ENCODE measurements around the gene ALLC.

DNA sequence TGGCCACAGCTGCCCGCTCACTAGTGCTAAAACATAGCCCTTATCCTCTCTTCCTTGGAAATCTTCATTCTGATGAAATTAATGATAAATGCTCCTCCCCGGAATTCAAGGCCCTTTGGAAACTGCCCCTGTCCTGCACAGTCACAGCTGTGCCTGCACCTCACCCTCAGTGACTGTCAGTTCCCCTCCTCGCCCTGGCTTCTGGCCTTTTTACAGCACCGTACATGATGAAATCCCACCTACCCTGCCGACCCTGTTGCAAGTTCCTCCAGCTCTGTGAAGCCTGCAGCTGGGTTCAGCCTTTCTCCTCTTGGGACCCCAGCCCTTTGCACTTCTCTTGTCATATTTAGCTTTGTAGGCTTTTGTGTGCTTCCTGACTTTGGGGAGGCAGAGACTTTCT is 93.8 kb downstream of the ALLC start:
- TF ChIP-seq, protein P1, sequence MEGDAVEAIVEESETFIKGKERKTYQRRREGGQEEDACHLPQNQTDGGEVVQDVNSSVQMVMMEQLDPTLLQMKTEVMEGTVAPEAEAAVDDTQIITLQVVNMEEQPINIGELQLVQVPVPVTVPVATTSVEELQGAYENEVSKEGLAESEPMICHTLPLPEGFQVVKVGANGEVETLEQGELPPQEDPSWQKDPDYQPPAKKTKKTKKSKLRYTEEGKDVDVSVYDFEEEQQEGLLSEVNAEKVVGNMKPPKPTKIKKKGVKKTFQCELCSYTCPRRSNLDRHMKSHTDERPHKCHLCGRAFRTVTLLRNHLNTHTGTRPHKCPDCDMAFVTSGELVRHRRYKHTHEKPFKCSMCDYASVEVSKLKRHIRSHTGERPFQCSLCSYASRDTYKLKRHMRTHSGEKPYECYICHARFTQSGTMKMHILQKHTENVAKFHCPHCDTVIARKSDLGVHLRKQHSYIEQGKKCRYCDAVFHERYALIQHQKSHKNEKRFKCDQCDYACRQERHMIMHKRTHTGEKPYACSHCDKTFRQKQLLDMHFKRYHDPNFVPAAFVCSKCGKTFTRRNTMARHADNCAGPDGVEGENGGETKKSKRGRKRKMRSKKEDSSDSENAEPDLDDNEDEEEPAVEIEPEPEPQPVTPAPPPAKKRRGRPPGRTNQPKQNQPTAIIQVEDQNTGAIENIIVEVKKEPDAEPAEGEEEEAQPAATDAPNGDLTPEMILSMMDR (IDR thresholded peaks at IDR 0.05) = no peak
- TF ChIP-seq POLR2A (IDR thresholded peaks at IDR 0.05) = no peak

All from testis (tissue), 2 donors.